Hematopoietic multipotent progenitor cell treated with erythropoietin and hydrocortisone succinate and interleukin-3 and kit ligand, for 17 days (in vitro differentiated cells): ENCODE measurements around the gene WNT3A.

ENCODE experiments used
- DNase-seq: peaks from one replicate; pipeline ENCODE4 v3.0.0-alpha.2; 2015; ENCODE audit warnings: low spot score

The WNT3A gene

GRCh38 chr1:227999056-227999930, 7.5 kb upstream of the WNT3A start:
- DNase-seq: peak; percentile 59

DNA sequence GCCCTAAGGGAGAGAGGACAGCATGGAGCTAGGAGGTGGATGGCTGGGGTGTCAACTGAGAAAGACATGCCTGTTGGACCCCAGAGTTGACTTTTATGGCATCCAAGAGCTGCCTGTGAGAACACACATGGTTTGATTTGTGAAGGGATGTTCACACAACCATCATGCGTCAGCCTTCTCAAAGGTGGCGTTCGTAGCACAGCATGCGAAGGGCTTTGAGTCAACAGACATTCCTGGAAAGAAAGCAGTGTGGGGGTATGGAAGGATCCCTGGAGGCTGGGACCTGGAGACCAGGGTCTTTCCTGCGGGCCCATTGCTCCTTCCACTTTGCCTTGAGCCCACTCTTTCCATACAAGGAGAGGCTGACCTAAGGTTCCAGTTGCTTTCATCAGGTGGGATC, 6.4 kb upstream of the WNT3A start:
- DNase-seq: no peak

GRCh38 chr1:228000836-228001563, 5.8 kb upstream of the WNT3A start:
- no peak for DNase-seq

DNA sequence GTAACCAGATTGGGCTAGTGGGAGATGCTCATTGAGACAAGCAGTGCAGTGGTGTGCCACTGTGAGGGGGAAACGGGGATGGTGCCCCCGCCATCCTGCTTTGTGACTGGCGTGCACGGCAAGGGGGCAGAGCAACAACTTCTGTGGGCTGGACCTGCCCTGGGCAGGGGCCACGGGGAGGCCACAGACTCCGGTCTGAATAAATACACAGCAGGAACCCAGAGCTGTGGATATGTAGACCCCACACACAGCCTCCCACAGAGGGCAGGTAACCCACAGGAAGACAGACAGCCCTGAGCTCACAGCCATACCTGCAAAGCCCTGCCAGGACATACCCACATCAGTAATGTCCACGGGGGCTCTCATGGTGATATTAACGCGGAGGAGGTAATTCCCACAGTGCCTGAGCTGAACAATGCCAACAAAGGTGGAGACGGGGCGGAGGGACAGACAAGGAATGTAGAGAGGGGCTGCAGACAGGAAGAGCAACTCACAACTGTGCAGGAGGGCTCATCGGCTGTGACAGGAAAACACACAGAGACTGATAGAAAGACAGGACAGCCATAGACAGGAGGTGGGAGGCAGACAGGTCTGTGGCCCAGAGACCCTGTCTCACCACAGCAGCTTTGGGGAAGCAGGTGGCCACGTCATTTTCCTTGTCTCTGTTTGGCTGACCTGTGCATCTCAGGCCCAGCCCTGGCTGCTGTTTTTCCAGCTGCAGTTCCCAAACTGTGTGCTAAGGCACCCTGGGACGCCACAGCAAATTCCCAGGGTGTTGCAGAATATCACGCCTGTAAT, 4.9 kb upstream of the WNT3A start:
- no peak for DNase-seq

- no peak for DNase-seq
These were observed 4.0 kb upstream of the WNT3A start for GRCh38 chr1:228002792-228003191.

GRCh38 chr1:228003461-228004330, 3.1 kb upstream of the WNT3A start:
- no peak for DNase-seq

- DNase-seq: no peak
These were observed 2.4 kb upstream of the WNT3A start for GRCh38 chr1:228004331-228004855.

- no peak for DNase-seq
These were observed 1.8 kb upstream of the WNT3A start for GRCh38 chr1:228004856-228005462.

DNA sequence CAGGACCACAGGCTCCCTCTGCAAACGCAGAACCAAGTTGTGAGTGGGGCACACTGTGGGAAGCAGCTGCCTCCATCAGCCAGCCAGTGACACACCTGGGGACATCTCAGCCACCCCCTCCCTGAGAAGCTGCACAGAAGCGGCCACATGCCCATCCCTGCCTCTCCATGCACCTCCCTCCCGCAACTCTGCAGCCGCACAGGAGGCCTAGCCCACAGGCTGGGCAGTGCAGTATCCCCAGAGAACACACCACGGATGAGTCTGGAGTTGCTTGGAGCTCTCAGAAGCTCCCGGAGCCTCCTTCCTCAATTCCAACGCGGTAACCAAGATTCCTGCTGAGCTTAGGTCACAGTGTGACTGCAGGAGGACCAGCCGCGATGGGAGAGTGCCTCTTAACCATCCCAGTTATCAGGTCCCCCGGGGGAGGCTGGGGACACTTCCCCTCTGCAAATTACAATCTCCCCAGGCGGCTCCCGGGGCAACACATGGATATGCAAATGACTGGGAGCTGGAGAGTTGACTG, 1.2 kb upstream of the WNT3A start:
- DNase-seq: no peak

GRCh38 chr1:228006034-228006785, 588 bp upstream of the WNT3A start:
- no peak for DNase-seq

GRCh38 chr1:228007049-228007800, 427 bp downstream of the WNT3A start:
- no peak for DNase-seq

DNA sequence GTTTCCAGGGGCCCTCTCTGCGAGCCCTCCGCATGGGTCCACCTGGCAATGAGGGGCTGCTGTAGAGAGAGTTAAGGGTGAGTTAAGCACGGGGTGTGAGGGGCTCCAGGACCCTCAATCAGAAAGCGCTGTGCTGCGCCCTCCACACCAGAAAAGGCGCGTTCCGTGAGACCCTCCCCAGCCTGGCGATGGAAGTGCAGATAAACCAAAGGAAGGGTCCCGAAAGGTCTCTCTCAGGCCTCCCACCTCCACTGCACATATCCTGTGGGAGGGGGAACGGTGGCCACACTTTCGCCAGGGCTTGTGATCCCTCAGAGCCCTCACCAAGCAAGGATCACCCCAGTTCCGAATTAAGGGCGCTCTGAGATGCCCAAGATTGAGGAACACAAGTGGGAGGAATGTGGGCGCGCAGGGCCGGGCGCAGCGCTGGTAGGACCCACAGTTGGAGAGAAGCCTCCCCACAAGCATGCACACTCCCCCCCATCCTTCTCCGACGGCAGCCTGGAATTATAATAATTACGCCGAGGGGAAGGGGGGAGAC, 1.1 kb downstream of the WNT3A start:
- DNase-seq: no peak

DNA sequence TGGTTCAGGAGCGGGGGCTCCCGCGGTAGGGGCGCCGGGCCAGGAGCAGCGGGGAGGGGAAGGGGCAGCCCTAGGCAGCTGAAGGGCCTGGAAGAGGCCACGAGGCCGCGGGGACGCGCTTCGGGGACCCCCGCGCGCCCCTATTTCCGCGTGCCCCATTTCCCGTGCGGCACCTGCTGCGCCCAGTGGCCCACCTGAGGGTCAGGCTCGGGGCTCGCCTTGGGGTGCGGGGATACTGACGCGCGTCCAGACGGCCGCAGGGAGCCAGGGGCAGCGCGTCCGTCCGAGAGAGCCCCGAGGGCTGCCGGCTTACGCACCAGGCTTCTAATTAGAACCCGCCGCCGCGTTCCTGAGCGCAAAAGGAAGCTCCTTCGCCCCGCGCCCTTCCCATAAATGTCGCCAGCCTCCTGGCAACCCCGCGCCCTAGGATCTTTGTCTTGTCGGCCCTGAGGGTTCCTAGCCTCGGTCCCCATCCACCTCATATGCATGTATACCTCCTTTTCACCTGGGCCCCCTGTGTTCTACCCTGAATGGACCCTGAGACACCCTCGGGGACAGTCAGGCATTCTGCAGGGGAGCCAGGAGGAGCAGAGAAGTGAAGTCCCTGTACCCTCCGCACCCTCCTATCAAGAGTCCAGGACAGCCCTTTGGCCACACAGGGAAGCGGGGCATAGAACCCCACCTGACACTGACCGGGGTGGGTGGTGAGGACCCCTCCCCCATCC, 1.8 kb downstream of the WNT3A start:
- DNase-seq: no peak

DNA sequence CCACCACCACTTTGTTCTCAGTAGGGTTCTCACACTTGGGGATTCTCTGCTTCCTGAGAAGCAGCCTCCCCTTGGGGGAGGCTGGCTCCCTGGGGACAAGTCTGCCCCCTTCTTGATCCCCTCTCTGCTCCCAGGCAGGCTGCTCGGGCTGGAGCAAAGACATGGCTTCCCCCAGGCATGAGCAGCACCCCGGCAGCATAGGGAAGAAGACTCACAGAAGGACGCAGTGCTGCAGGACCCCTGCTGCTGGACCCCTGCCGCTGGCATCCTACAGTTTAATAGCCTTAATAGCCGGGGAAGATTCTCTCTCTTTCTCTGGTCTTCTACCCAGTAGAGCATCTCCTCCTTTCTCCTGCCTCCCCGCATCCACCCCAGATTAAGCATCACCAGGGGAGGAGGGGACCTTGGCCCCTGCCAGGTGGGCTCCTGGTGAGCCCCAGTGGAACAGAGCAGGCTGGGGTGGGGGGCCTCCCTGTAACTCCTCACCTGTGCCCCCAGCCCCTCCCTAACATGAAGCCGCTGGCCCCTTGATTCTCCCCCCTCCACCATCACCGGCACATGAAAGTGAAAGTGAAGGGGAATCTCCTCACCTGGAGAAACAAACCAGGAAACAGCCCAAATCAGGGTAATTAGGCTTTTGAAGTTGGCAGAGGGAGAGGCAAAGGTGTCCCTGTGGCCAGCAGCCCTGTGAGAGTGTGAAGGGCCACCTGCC, 2.5 kb downstream of the WNT3A start:
- no peak for DNase-seq

- no peak for DNase-seq
These were observed 3.3 kb downstream of the WNT3A start for GRCh38 chr1:228009828-228010775.

DNA sequence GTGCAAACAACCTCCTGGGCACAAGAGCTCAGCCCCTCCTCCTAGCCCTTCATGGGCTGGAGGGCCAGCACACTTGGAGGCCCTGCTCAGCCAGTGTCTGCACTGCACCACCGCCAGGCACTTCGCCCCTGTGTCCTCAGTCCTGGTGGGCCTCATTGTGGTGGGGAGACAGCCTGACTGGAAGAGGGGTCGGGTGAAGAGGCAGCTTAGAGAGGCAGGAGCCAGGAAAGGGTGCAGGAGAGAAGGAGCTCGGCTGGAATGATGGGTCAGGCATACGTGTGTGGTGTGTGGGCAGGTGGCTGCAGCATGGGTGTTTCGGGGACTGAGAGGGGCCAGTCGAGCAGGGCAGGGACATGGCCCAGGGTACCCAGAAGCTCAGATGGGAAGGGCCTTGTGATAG, 4.1 kb downstream of the WNT3A start:
- no peak for DNase-seq
